CD4-positive, alpha-beta T cell treated with Interleukin-4 for 4 hours (primary cell): Measurements from ENCODE around the gene PREB.
A peak's percentile ranks its signal among the peaks of the same experiment; 100 is the strongest.
"Not testable (repeated sequence)": the region's sequence is repeated elsewhere in the genome, so short reads cannot be mapped to it uniquely, and the experiment has no call there.

Source experiments
- DNase-seq: peaks from one replicate; pipeline ENCODE4 v3.0.0-alpha.2; 2020

Gene PREB

GRCh38 chr2:27133905-27134780, at the start of gene PREB:
PREB (minus strand) TSS chr2:27134636; CDS start chr2:27134421, 215 bp downstream.
- DNase-seq = peak; percentile 96

- DNase-seq = no peak
Observed at GRCh38 chr2:27184115-27184514, 49.7 kb upstream of the PREB start.

- DNase-seq = no peak
Observed at GRCh38 chr2:27182346-27182745, 47.9 kb upstream of the PREB start.

GRCh38 chr2:27179344-27180000, 45.0 kb upstream of the PREB start:
- no peak for DNase-seq

- DNase-seq = no peak
Observed at GRCh38 chr2:27178469-27178868, 44.0 kb upstream of the PREB start.

GRCh38 chr2:27177441-27178351, 43.3 kb upstream of the PREB start:
- DNase-seq = no peak

- not testable (repeated sequence) for DNase-seq
Observed at GRCh38 chr2:27175781-27176180, 41.3 kb upstream of the PREB start.

- no peak for DNase-seq
Observed at GRCh38 chr2:27175330-27175729, 40.9 kb upstream of the PREB start.

- DNase-seq = no peak
Observed at GRCh38 chr2:27174638-27175037, 40.2 kb upstream of the PREB start.

GRCh38 chr2:27171351-27171848, 37.0 kb upstream of the PREB start:
- DNase-seq = no peak

GRCh38 chr2:27170581-27171337, 36.3 kb upstream of the PREB start:
- no peak for DNase-seq

GRCh38 chr2:27164960-27165763, 30.7 kb upstream of the PREB start:
- no peak for DNase-seq

- no peak for DNase-seq
Observed at GRCh38 chr2:27162151-27163121, 28.0 kb upstream of the PREB start.

GRCh38 chr2:27160191-27160590, 25.8 kb upstream of the PREB start:
- DNase-seq = no peak

GRCh38 chr2:27159271-27159670, 24.8 kb upstream of the PREB start:
- no peak for DNase-seq

- no peak for DNase-seq
Observed at GRCh38 chr2:27158468-27158867, 24.0 kb upstream of the PREB start.

GRCh38 chr2:27155069-27155520, 20.7 kb upstream of the PREB start:
- DNase-seq = no peak

- no peak for DNase-seq
Observed at GRCh38 chr2:27154488-27154887, 20.1 kb upstream of the PREB start.

- DNase-seq = no peak
Observed at GRCh38 chr2:27152796-27153464, 18.5 kb upstream of the PREB start.
